H1 (cell line): ENCODE measurements around the gene ZNF722.

Source experiments
- ATF3 ChIP-seq: IDR thresholded peaks from 2 replicates; pipeline ENCODE4 v1.6.1; 2011; ENCODE audit warnings: low read depth, mild to moderate bottlenecking, low read length; ENCODE audit not compliant: insufficient read depth
- EP300 ChIP-seq, 2 experiments: IDR thresholded peaks; 1 replicate in 1 of 2; 2 replicates in 1 of 2; pipeline ENCODE4 v1.6.1; 2011 to 2012; ENCODE audit warnings: low read depth in 2 of 2, low read length in 2 of 2, mild to moderate bottlenecking in 2 of 2, borderline replicate concordance in 1 of 2, inconsistent platforms in 1 of 2, moderate library complexity in 1 of 2
- EZH2 ChIP-seq: fragments of 200-600 bp; sonication (generic); IDR thresholded peaks from 2 replicates; pipeline ENCODE4 v1.7.1; 2012; ENCODE audit warnings: low read depth, mild to moderate bottlenecking, moderate library complexity, low read length, inconsistent platforms; ENCODE audit not compliant: severe bottlenecking
- HDAC6 ChIP-seq: IDR thresholded peaks from one replicate; pipeline ENCODE4 v1.7.1; 2012; ENCODE audit warnings: low read depth, mild to moderate bottlenecking, inconsistent platforms, low read length, moderate library complexity
- MAX ChIP-seq: IDR thresholded peaks from 2 replicates; pipeline ENCODE4 v1.6.1; 2012; ENCODE audit warnings: inconsistent platforms
- POLR2A ChIP-seq, 2 experiments: IDR thresholded peaks; 1 replicate in 1 of 2; 2 replicates in 1 of 2; pipeline ENCODE4 v1.6.1; 2011; ENCODE audit warnings: low read depth in 2 of 2, low read length in 2 of 2, mild to moderate bottlenecking in 2 of 2; ENCODE audit errors: control extremely low read depth in 1 of 2
- POLR2AphosphoS5 ChIP-seq: IDR thresholded peaks from 2 replicates; pipeline ENCODE4 v1.6.1; 2011; ENCODE audit warnings: low read depth, low read length
- RAD21 ChIP-seq, 2 experiments: IDR thresholded peaks in 1 of 2; conservative IDR thresholded peaks in 1 of 2; 2 replicates each; pipeline ENCODE4 v1.6.1; 2011; ENCODE audit warnings: low read depth in 2 of 2, low read length in 2 of 2, improper control_type of control experiment in 1 of 2, inconsistent platforms in 1 of 2, mild to moderate bottlenecking in 1 of 2, moderate library complexity in 1 of 2
- SIRT6 ChIP-seq: IDR thresholded peaks from one replicate; pipeline ENCODE4 v1.7.1; 2012; ENCODE audit warnings: low read length, inconsistent platforms
- SRF ChIP-seq: IDR thresholded peaks from 2 replicates; pipeline ENCODE4 v1.6.1; 2011; ENCODE audit warnings: mild to moderate bottlenecking, low read depth, low read length, moderate library complexity
- TAF1 ChIP-seq: IDR thresholded peaks from 2 replicates; pipeline ENCODE4 v1.6.1; 2011; ENCODE audit warnings: mild to moderate bottlenecking, low read depth, low read length
- TBP ChIP-seq: IDR thresholded peaks from 2 replicates; pipeline ENCODE4 v1.6.1; 2011; ENCODE audit warnings: low read depth, low read length, improper control_type of control experiment
- TF ChIP-seq, protein P1 (sequence below), 3 experiments: IDR thresholded peaks; 1 replicate in 2 of 3; 2 replicates in 1 of 3; pipeline versions ENCODE4 v1.5.1 to v1.6.1; 2011; ENCODE audit warnings: low read length in 3 of 3, mild to moderate bottlenecking in 3 of 3, inconsistent platforms in 2 of 3, low read depth in 1 of 3, moderate library complexity in 1 of 3; ENCODE audit not compliant: insufficient read depth in 1 of 3; ENCODE audit errors: control extremely low read depth in 1 of 3

- TF ChIP-seq POLR2A (IDR thresholded peaks at IDR 0.05; ENCODE audit: control extremely low read depth in 1 of 2, low read depth in 2 of 2, low read length in 2 of 2) (no peak), POLR2AphosphoS5 (no peak), RAD21 (IDR thresholded peaks at IDR 0.05 in 1 of 2, conservative IDR thresholded peaks at IDR 0.05 in 1 of 2; ENCODE audit: low read depth in 2 of 2, low read length in 2 of 2) (no peak), EP300 (IDR thresholded peaks at IDR 0.05; ENCODE audit: borderline replicate concordance in 1 of 2, low read depth in 2 of 2, low read length in 2 of 2) (no peak), HDAC6 (no peak), TAF1 (no peak), EZH2 (no peak), MAX (no peak), TBP (no peak), ATF3 (no peak), SIRT6 (no peak), SRF (no peak)
- TF ChIP-seq, protein P1, sequence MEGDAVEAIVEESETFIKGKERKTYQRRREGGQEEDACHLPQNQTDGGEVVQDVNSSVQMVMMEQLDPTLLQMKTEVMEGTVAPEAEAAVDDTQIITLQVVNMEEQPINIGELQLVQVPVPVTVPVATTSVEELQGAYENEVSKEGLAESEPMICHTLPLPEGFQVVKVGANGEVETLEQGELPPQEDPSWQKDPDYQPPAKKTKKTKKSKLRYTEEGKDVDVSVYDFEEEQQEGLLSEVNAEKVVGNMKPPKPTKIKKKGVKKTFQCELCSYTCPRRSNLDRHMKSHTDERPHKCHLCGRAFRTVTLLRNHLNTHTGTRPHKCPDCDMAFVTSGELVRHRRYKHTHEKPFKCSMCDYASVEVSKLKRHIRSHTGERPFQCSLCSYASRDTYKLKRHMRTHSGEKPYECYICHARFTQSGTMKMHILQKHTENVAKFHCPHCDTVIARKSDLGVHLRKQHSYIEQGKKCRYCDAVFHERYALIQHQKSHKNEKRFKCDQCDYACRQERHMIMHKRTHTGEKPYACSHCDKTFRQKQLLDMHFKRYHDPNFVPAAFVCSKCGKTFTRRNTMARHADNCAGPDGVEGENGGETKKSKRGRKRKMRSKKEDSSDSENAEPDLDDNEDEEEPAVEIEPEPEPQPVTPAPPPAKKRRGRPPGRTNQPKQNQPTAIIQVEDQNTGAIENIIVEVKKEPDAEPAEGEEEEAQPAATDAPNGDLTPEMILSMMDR (IDR thresholded peaks at IDR 0.05; ENCODE audit: control extremely low read depth in 1 of 3, insufficient read depth in 1 of 3, low read depth in 1 of 3, low read length in 3 of 3) = no peak
Measured at GRCh38 chr7:64045301-64046040, 46.8 kb downstream of the ZNF722 start, which contains the start of gene ZNF727.
